HFF-Myc (cell line): Measurements from ENCODE around the gene DDX56.

Experiments
- DNase-seq: peaks from one replicate; pipeline ENCODE4 v3.0.0-alpha.2; 2011; ENCODE audit warnings: low read depth; ENCODE audit errors: extremely low read depth
- H3K4me3 ChIP-seq: replicated peaks from 2 replicates; pipeline ENCODE4 v1.5.1; 2011; ENCODE audit warnings: low read depth, mild to moderate bottlenecking, control low read depth, low read length
- CTCF ChIP-seq: IDR thresholded peaks from 2 replicates; pipeline ENCODE4 v1.5.1; 2012; ENCODE audit warnings: mild to moderate bottlenecking, low read depth, low read length, control low read depth; ENCODE audit errors: missing control alignments

DDX56 gene

GRCh38 chr7:44549457-44549856 is 24.3 kb downstream of the DDX56 start:
- DNase-seq: no peak
- TF ChIP-seq CTCF: no peak
- no peak overlapping the region for H3K4me3 ChIP-seq

GRCh38 chr7:44548893-44549292 is 24.8 kb downstream of the DDX56 start:
- no peak overlapping the region for H3K4me3 ChIP-seq
- no peak for DNase-seq
- TF ChIP-seq CTCF: no peak

GRCh38 chr7:44547536-44548231 is 26.0 kb downstream of the DDX56 start:
- no peak for TF ChIP-seq CTCF
- no peak for DNase-seq
- no peak overlapping the region for H3K4me3 ChIP-seq

- no peak for DNase-seq
- no peak overlapping the region for H3K4me3 ChIP-seq
- TF ChIP-seq CTCF: no peak
These were observed 31.7 kb downstream of the DDX56 start for GRCh38 chr7:44541876-44542610.

GRCh38 chr7:44541028-44541869 is 32.5 kb downstream of the DDX56 start, which contains the start of gene NPC1L1:
Gene NPC1L1 (minus strand): TSS chr7:44541330. CDS start chr7:44541259, 71 bp downstream.
- no peak for DNase-seq
- no peak within 1 kb of the TSS for H3K4me3 ChIP-seq
- TF ChIP-seq CTCF: no peak

GRCh38 chr7:44540592-44541027 is 33.1 kb downstream of the DDX56 start:
- DNase-seq: no peak
- no peak for TF ChIP-seq CTCF

More at GRCh38 chr7:44540592-44541027, 33.1 kb downstream of the DDX56 start:
- no peak overlapping the region for H3K4me3 ChIP-seq
